GM20431 (cell line): ENCODE results near the gene HYAL4.
"Not testable (repeated sequence)": the region's sequence is repeated elsewhere in the genome, so short reads cannot be mapped to it uniquely, and the experiment has no call there.

Source experiments
- in situ Hi-C: fragments of 300-500 bp; cut with MseI, MboI; formaldehyde crosslinking; loops from one replicate; pipeline ENCODE4 v1.15.0; 2020; ENCODE audit warnings: low sequenced_read_pairs; ENCODE audit not compliant: unreplicated experiment

HYAL4 gene

DNA sequence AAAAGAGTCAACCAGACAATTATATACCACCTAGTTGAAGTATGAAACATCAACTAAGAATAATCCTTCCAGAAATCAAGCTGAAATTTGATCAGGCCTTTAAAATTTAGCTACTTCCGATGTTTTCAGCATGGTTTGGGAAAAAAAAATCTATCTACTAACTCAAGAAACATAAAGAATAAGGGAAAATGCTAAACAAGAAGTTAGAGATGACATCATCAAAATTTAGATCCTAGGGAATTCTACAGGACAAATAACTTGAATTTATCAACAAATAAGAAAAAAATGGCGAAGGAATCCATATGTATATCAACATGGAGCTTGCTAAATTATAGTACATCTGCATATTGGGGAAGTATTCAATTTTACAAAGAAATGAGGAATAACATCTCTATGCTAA is 36.3 kb downstream of the HYAL4 start:
- in situ Hi-C loops: no loop called here

DNA sequence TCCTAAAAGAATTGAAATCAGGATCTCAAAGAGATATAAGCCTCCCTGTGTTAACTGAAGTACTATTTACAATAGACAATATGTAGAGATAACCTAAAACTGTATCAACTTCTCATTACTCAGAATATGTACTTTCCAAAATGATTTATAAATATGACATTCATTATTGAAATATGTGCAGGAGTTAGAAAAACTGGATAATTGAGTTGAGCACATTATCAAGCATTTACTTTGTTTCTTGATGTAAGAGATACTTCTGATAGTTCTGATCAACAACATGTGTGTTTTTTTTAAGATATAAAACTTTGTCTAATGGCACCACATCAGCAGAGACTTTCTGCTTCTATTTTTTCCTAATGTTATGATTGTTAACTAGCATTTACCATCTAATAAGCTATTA is 38.2 kb downstream of the HYAL4 start:
- in situ Hi-C loops: no loop called here

- in situ Hi-C loops: no loop called here
These were observed 43.2 kb downstream of the HYAL4 start for GRCh38 chr7:123888192-123888591.

GRCh38 chr7:123894753-123895152 is 49.8 kb downstream of the HYAL4 start:
- in situ Hi-C loops: not testable (repeated sequence)

DNA sequence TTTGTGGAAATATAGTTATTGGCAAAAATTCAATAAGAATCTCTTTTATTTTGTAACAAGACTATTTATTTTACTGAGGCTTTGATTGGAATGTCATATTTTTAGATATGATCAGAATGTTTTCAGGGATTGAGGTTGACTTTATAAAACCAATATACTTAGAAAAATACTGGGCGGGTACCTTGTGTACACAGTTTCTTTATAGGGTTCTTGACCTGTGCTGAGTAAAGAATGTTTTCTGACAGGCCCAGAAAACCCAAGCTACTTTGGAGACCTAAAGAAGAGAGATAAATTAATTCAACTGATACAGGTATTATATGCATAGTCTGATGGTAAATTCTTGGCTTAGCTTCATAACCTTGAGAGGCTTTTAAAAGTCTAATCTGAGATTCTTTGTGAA is 56.1 kb downstream of the HYAL4 start:
- in situ Hi-C loops: no loop called here

- in situ Hi-C loops: no loop called here
These were observed 60.7 kb downstream of the HYAL4 start for GRCh38 chr7:123905714-123906113.

GRCh38 chr7:123916240-123916724 is 71.3 kb downstream of the HYAL4 start:
- in situ Hi-C loops: no loop called here

- in situ Hi-C loops: no loop called here
These were observed 72.9 kb downstream of the HYAL4 start for GRCh38 chr7:123917878-123918277.

DNA sequence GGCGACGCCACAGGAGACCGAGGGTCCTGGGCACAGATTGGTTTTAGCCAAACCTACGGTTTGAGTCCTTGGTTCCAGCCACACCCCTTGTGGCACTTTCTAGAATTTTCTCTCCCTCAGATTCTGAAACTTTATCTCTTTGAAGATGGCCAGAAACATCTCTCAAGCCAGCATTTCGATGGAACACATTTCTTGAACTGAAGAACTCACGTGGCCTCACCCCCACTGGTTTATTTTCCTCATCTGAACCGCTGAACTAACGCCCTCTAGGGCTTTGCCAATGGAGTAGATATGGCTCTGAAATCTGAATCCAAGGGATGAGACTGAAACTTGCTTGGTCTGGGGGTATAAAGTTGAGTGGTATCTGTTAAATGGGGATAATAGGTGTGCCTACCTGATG is 73.3 kb downstream of the HYAL4 start:
- in situ Hi-C loops: no loop called here

DNA sequence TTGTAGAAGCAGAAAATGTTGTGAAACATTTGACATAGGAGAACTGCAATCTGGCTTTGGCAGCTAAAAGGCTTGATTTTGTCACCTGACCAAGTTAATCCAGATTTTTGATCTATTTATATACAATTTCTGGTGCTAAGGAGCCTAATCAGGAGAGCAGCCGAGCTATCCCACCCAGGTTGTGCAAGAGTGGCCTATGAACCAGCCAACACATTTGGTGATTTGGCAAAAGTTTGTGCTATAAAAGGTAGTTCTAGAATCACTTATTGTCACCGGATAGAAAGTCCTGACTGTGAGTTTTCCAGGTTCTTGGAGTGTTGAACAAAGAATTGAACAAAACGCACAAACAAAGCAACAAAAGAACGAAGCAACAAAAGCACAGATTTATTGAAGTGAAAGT is 78.6 kb downstream of the HYAL4 start:
- in situ Hi-C loops: no loop called here

- in situ Hi-C loops: no loop called here
These were observed 80.0 kb downstream of the HYAL4 start, which contains the start of gene SPAM1 for GRCh38 chr7:123924941-123925340. TSS of gene SPAM1 (plus strand) at chr7:123925241. CDS start at chr7:123953571, 28,330 bp downstream.
